ENCODE data around the gene TRAM2.

The TRAM2 gene

GRCh38 chr6:52620055-52620905 is 43.4 kb upstream of the TRAM2 start:
- Histone ChIP-seq H3K4me3 (ENCODE audit: severe bottlenecking) (no peak overlapping the region), H3K27ac (ENCODE audit: poor library complexity, severe bottlenecking) (no peak overlapping the region), H3K36me3 (ENCODE audit: low read depth) (no peaks in the 10 kb centered on the region), H3K9me3 (ENCODE audit: severe bottlenecking) (no peaks in the 10 kb centered on the region), H3K27me3 (ENCODE audit: insufficient read depth, poor library complexity, severe bottlenecking) (no peaks in the 10 kb centered on the region), H3K4me1 (ENCODE audit: insufficient read depth, poor library complexity, severe bottlenecking) (no peaks in the 10 kb centered on the region)
- DNase-seq (ENCODE audit: low spot score) (no peak), ATAC-seq (ENCODE audit: low read depth) (no peak)
- TF ChIP-seq CTCF (IDR thresholded peaks at IDR 0.05; ENCODE audit: poor library complexity, severe bottlenecking) = no peak

GRCh38 chr6:52617087-52617486 is 40.2 kb upstream of the TRAM2 start:
- H3K27ac ChIP-seq (ENCODE audit: poor library complexity, severe bottlenecking) = no peak overlapping the region
- no peak for TF ChIP-seq CTCF (IDR thresholded peaks at IDR 0.05; ENCODE audit: poor library complexity, severe bottlenecking)
- no peaks in the 10 kb centered on the region for H3K4me1 ChIP-seq (ENCODE audit: insufficient read depth, poor library complexity, severe bottlenecking)
- no peak overlapping the region for H3K4me3 ChIP-seq (ENCODE audit: severe bottlenecking)
- no peaks in the 10 kb centered on the region for H3K9me3 ChIP-seq (ENCODE audit: severe bottlenecking)
- DNase-seq (ENCODE audit: low spot score) = no peak
- no peak for ATAC-seq (ENCODE audit: low read depth)
- H3K27me3 ChIP-seq (ENCODE audit: insufficient read depth, poor library complexity, severe bottlenecking) = no peaks in the 10 kb centered on the region
- no peaks in the 10 kb centered on the region for H3K36me3 ChIP-seq (ENCODE audit: low read depth)

DNA sequence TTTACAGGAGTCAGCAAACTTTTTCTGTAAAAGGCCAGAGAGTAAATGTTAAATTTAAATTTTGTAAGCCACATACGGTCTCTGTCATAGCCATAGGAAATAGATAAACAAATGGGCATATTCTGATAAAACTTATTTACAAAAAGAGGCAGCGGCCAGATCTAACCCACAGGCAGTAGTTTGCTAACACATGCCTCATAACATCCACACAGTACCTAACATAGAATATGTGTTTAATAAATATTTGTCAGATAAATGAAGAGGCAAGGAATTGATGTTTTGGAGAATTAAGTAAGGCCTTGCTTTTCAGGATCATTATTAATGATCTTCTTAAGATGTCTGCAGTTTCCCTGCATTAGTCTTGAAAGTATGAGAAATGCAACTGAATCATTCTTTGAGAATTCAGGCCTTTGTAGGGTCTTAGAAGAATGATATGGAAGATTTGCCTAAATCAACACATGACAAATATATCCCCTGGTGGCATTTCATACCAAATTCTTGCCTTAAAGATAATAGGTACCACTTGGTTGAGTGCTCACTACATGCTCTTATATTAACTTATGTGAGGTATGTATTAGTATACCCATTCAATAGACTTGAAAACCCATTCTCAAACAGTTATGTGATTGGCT is 39.3 kb upstream of the TRAM2 start:
- no peak overlapping the region for H3K27ac ChIP-seq (ENCODE audit: poor library complexity, severe bottlenecking)
- no peaks in the 10 kb centered on the region for H3K4me1 ChIP-seq (ENCODE audit: insufficient read depth, poor library complexity, severe bottlenecking)
- H3K27me3 ChIP-seq (ENCODE audit: insufficient read depth, poor library complexity, severe bottlenecking) = no peaks in the 10 kb centered on the region
- no peak overlapping the region for H3K4me3 ChIP-seq (ENCODE audit: severe bottlenecking)
- ATAC-seq (ENCODE audit: low read depth) (no peak), DNase-seq (ENCODE audit: low spot score) (no peak)
- TF ChIP-seq CTCF (IDR thresholded peaks at IDR 0.05; ENCODE audit: poor library complexity, severe bottlenecking) = no peak
- H3K9me3 ChIP-seq (ENCODE audit: severe bottlenecking) = no peaks in the 10 kb centered on the region
- no peaks in the 10 kb centered on the region for H3K36me3 ChIP-seq (ENCODE audit: low read depth)

- Histone ChIP-seq H3K36me3 (ENCODE audit: low read depth) (no peaks in the 10 kb centered on the region), H3K4me1 (ENCODE audit: insufficient read depth, poor library complexity, severe bottlenecking) (peaks cover 5% of the 10 kb centered on the region), H3K27me3 (ENCODE audit: insufficient read depth, poor library complexity, severe bottlenecking) (no peaks in the 10 kb centered on the region), H3K27ac (ENCODE audit: poor library complexity, severe bottlenecking) (no peak overlapping the region), H3K4me3 (ENCODE audit: severe bottlenecking) (no peak overlapping the region), H3K9me3 (ENCODE audit: severe bottlenecking) (no peaks in the 10 kb centered on the region)
- TF ChIP-seq CTCF (IDR thresholded peaks at IDR 0.05; ENCODE audit: poor library complexity, severe bottlenecking) = no peak
- no peak for DNase-seq (ENCODE audit: low spot score)
- ATAC-seq (ENCODE audit: low read depth) = no peak
Measured at GRCh38 chr6:52612336-52613054, 35.6 kb upstream of the TRAM2 start.

Measured in RWPE2 (cell line).